Measurements from ENCODE around the gene PLD3. TPM values are rescaled to one million over a fixed set of nuclear protein-coding genes. Genes with fewer than 3 reads are reported as not detected.

The PLD3 gene, protein sequence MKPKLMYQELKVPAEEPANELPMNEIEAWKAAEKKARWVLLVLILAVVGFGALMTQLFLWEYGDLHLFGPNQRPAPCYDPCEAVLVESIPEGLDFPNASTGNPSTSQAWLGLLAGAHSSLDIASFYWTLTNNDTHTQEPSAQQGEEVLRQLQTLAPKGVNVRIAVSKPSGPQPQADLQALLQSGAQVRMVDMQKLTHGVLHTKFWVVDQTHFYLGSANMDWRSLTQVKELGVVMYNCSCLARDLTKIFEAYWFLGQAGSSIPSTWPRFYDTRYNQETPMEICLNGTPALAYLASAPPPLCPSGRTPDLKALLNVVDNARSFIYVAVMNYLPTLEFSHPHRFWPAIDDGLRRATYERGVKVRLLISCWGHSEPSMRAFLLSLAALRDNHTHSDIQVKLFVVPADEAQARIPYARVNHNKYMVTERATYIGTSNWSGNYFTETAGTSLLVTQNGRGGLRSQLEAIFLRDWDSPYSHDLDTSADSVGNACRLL
- total RNA-seq (2014; rRNA removed; shearing (Covaris generic)), result 488 and 490 TPM in 2 replicates
- polyA plus RNA-seq (2016; fragmentation: Nextera tagmentation; extraction: Ambion mirVana), result 179 and 181 TPM in 2 replicates
- long read RNA-seq, partial matches to known transcripts, result 100 of 135 reads
- long read RNA-seq, other reads (novel, unspliced or antisense), result 32 of 135 reads

DNA sequence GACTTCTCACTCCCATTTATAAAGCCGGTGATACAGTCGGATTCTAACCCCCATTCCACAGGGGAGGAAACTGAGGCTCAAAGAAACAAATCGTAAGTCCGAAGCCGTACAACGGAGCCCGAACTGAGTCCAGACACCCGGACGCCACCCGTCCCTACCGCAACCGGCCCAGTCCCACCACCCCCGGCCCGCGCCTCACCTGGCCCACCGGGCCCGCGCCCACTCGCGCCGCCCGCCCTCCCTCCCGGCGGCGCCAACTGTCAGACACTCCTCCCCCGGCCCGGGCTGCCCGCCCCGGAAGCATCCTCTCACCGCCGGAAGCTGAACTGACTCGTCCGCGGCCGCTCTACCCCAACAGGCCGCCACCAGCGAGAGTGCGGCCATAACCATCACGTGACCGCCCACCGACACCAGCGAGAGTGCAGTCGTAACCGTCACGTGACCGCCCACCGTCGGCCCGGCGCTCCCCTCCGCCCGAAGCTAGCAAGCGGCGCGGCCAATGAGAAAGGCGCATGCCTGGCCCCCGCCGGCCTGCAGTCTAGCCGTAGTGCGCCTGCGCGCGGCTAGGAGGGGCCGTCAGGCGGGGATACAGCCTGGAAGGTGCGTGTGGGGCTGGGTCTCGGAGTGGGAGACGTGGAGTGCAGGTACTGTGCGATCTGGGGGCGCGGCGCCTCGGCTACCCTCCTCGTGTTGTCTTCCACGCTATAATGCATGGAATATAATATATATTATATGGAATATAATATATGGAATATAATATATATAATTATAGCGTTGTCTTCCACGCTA, at the start of gene PLD3, which contains the start of gene C19orf47:
Gene PLD3, plus strand, starts transcription at position 571 of the 789 bp plus-strand sequence. CDS start 17,789 bp downstream, outside the sequence.
Gene C19orf47, minus strand, starts transcription at position 273 of the 789 bp plus-strand sequence. CDS start 6,540 bp downstream, outside the sequence.
- peaks cover 5% of the 10 kb centered on the region for H3K27me3 Mint-ChIP-seq (ENCODE audit: insufficient read depth, low read depth, poor library complexity)
- H4K20me1 ChIP-seq (replicated peaks; ENCODE audit: insufficient read depth), result no peaks in the 10 kb centered on the region
- H2AFZ ChIP-seq, result peak within 1 kb of the TSS; percentile 80
- H3K9me2 ChIP-seq (ENCODE audit: insufficient read depth), result no peaks in the 10 kb centered on the region
- H3K4me1 Mint-ChIP-seq, result peaks cover 7% of the 10 kb centered on the region; the same call in 2 of the 3 replicates
- H3K79me2 ChIP-seq (replicated peaks; ENCODE audit: insufficient read depth), result peaks cover 32% of the 10 kb centered on the region
- peak within 1 kb of the TSS; percentile 86 for H3K4me3 Mint-ChIP-seq
- no peaks in the 10 kb centered on the region; the same call in 2 of the 3 replicates for H3K9me3 Mint-ChIP-seq
- H3K4me2 ChIP-seq, result peak within 1 kb of the TSS; percentile 96
- ATAC-seq (peak; percentile 98), DNase-seq (ENCODE audit: low spot score) (peak; percentile 99)
- H3K27ac Mint-ChIP-seq, result peak within 1 kb of the TSS; percentile 62
- H3K27ac ChIP-seq (ENCODE audit: low read depth), result no peak within 1 kb of the TSS
- H3K36me3 Mint-ChIP-seq (ENCODE audit: low read depth), result no peaks in the 10 kb centered on the region; the same call in 2 of the 3 replicates
- H3K27me3 ChIP-seq (ENCODE audit: insufficient read depth), result no peaks in the 10 kb centered on the region
- peak within 1 kb of the TSS; percentile 68 for H3K4me3 ChIP-seq
- no peaks in the 10 kb centered on the region for H3K4me1 ChIP-seq (ENCODE audit: insufficient read depth)
- TF ChIP-seq JUNB (IDR thresholded peaks at IDR 0.05; ENCODE audit: unreplicated experiment) (no peak), POLR2AphosphoS5 (IDR thresholded peaks at IDR 0.05; ENCODE audit: low read depth) (peak; percentile 95), CREB1 (CRISPR knock-in tag; IDR thresholded peaks at IDR 0.05; ENCODE audit: low read depth) (peak; percentile 79), NANOG (IDR thresholded peaks at IDR 0.05; ENCODE audit: borderline replicate concordance) (no peak)
- TF ChIP-seq, protein P1, sequence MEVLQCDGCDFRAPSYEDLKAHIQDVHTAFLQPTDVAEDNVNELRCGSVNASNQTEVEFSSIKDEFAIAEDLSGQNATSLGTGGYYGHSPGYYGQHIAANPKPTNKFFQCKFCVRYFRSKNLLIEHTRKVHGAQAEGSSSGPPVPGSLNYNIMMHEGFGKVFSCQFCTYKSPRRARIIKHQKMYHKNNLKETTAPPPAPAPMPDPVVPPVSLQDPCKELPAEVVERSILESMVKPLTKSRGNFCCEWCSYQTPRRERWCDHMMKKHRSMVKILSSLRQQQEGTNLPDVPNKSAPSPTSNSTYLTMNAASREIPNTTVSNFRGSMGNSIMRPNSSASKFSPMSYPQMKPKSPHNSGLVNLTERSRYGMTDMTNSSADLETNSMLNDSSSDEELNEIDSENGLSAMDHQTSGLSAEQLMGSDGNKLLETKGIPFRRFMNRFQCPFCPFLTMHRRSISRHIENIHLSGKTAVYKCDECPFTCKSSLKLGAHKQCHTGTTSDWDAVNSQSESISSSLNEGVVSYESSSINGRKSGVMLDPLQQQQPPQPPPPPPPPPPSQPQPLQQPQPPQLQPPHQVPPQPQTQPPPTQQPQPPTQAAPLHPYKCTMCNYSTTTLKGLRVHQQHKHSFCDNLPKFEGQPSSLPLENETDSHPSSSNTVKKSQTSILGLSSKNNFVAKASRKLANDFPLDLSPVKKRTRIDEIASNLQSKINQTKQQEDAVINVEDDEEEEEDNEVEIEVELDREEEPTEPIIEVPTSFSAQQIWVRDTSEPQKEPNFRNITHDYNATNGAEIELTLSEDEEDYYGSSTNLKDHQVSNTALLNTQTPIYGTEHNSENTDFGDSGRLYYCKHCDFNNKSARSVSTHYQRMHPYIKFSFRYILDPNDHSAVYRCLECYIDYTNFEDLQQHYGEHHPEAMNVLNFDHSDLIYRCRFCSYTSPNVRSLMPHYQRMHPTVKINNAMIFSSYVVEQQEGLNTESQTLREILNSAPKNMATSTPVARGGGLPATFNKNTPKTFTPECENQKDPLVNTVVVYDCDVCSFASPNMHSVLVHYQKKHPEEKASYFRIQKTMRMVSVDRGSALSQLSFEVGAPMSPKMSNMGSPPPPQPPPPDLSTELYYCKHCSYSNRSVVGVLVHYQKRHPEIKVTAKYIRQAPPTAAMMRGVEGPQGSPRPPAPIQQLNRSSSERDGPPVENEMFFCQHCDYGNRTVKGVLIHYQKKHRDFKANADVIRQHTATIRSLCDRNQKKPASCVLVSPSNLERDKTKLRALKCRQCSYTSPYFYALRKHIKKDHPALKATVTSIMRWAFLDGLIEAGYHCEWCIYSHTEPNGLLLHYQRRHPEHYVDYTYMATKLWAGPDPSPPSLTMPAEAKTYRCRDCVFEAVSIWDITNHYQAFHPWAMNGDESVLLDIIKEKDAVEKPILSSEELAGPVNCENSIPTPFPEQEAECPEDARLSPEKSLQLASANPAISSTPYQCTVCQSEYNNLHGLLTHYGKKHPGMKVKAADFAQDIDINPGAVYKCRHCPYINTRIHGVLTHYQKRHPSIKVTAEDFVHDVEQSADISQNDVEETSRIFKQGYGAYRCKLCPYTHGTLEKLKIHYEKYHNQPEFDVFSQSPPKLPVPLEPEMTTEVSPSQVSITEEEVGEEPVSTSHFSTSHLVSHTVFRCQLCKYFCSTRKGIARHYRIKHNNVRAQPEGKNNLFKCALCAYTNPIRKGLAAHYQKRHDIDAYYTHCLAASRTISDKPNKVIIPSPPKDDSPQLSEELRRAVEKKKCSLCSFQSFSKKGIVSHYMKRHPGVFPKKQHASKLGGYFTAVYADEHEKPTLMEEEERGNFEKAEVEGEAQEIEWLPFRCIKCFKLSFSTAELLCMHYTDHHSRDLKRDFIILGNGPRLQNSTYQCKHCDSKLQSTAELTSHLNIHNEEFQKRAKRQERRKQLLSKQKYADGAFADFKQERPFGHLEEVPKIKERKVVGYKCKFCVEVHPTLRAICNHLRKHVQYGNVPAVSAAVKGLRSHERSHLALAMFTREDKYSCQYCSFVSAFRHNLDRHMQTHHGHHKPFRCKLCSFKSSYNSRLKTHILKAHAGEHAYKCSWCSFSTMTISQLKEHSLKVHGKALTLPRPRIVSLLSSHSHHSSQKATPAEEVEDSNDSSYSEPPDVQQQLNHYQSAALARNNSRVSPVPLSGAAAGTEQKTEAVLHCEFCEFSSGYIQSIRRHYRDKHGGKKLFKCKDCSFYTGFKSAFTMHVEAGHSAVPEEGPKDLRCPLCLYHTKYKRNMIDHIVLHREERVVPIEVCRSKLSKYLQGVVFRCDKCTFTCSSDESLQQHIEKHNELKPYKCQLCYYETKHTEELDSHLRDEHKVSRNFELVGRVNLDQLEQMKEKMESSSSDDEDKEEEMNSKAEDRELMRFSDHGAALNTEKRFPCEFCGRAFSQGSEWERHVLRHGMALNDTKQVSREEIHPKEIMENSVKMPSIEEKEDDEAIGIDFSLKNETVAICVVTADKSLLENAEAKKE (CRISPR knock-in tag; IDR thresholded peaks at IDR 0.05), result no peak
- TF ChIP-seq, protein P2, sequence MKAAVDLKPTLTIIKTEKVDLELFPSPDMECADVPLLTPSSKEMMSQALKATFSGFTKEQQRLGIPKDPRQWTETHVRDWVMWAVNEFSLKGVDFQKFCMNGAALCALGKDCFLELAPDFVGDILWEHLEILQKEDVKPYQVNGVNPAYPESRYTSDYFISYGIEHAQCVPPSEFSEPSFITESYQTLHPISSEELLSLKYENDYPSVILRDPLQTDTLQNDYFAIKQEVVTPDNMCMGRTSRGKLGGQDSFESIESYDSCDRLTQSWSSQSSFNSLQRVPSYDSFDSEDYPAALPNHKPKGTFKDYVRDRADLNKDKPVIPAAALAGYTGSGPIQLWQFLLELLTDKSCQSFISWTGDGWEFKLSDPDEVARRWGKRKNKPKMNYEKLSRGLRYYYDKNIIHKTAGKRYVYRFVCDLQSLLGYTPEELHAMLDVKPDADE (IDR thresholded peaks at IDR 0.05), result peak; percentile 84
- TF ChIP-seq, protein P3, sequence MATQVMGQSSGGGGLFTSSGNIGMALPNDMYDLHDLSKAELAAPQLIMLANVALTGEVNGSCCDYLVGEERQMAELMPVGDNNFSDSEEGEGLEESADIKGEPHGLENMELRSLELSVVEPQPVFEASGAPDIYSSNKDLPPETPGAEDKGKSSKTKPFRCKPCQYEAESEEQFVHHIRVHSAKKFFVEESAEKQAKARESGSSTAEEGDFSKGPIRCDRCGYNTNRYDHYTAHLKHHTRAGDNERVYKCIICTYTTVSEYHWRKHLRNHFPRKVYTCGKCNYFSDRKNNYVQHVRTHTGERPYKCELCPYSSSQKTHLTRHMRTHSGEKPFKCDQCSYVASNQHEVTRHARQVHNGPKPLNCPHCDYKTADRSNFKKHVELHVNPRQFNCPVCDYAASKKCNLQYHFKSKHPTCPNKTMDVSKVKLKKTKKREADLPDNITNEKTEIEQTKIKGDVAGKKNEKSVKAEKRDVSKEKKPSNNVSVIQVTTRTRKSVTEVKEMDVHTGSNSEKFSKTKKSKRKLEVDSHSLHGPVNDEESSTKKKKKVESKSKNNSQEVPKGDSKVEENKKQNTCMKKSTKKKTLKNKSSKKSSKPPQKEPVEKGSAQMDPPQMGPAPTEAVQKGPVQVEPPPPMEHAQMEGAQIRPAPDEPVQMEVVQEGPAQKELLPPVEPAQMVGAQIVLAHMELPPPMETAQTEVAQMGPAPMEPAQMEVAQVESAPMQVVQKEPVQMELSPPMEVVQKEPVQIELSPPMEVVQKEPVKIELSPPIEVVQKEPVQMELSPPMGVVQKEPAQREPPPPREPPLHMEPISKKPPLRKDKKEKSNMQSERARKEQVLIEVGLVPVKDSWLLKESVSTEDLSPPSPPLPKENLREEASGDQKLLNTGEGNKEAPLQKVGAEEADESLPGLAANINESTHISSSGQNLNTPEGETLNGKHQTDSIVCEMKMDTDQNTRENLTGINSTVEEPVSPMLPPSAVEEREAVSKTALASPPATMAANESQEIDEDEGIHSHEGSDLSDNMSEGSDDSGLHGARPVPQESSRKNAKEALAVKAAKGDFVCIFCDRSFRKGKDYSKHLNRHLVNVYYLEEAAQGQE (IDR thresholded peaks at IDR 0.05; ENCODE audit: unreplicated experiment), result no peak
- TF ChIP-seq, protein P4, sequence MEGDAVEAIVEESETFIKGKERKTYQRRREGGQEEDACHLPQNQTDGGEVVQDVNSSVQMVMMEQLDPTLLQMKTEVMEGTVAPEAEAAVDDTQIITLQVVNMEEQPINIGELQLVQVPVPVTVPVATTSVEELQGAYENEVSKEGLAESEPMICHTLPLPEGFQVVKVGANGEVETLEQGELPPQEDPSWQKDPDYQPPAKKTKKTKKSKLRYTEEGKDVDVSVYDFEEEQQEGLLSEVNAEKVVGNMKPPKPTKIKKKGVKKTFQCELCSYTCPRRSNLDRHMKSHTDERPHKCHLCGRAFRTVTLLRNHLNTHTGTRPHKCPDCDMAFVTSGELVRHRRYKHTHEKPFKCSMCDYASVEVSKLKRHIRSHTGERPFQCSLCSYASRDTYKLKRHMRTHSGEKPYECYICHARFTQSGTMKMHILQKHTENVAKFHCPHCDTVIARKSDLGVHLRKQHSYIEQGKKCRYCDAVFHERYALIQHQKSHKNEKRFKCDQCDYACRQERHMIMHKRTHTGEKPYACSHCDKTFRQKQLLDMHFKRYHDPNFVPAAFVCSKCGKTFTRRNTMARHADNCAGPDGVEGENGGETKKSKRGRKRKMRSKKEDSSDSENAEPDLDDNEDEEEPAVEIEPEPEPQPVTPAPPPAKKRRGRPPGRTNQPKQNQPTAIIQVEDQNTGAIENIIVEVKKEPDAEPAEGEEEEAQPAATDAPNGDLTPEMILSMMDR (conservative IDR thresholded peaks at IDR 0.05; ENCODE audit: low read depth in 2 of 2), result no peak
- no peaks in the 10 kb centered on the region for H3K36me3 ChIP-seq (ENCODE audit: insufficient read depth)
- no peaks in the 10 kb centered on the region for H3F3A ChIP-seq (replicated peaks; ENCODE audit: low read depth)
